Spleen (tissue), 7 donors: ENCODE data around the gene CLASP1.

Experiments used
- CTCF ChIP-seq, 11 experiments: fragments of 200-600 bp in 7 of 11; fragments of 450-650 bp in 4 of 11; sonication (generic) in 4 of 11; IDR thresholded peaks in 8 of 11; conservative IDR thresholded peaks in 3 of 11; 1 replicate in 7 of 11; 2 replicates in 4 of 11; pipeline versions ENCODE4 v1.4.0 to v1.8.0; 2016 to 2021; ENCODE audit warnings: antibody characterized with exemption in 11 of 11, inconsistent platforms in 4 of 11, mild to moderate bottlenecking in 1 of 11
- POLR2A ChIP-seq, 3 donors: fragments of 450-650 bp; IDR thresholded peaks; one replicate each; pipeline ENCODE4 v1.5.1; 2017; ENCODE audit warnings: antibody characterized with exemption in 3 of 3, mild to moderate bottlenecking in 1 of 3
- donor health status: DM: no; HTN: no; CAD: no; lungs with moderate emphysema.
- donor health status: DM: no; HTN: no; CAD: no.
- donor health status: DM: no; HTN: no; CAD: no.

- no peak for TF ChIP-seq CTCF (IDR thresholded peaks at IDR 0.05 in 8 of 11, conservative IDR thresholded peaks at IDR 0.05 in 3 of 11)
- TF ChIP-seq POLR2A (IDR thresholded peaks at IDR 0.05), result no peak
These were observed 160.0 kb downstream of the CLASP1 start for GRCh38 chr2:121489284-121489683.
